HG03039 (cell line): ENCODE results near the gene B3GNT2.

Source experiments
- ATAC-seq: cut with Tn5 transposase; IDR thresholded peaks from one replicate; pipeline ENCODE4 v1.9.1; 2021; ENCODE audit warnings: mild to moderate bottlenecking, moderate library complexity; ENCODE audit not compliant: unreplicated experiment

B3GNT2 gene

GRCh38 chr2:62202729-62203128 lies 6.8 kb downstream of the B3GNT2 start:
- no peak for ATAC-seq

- no peak for ATAC-seq
Measured at GRCh38 chr2:62203459-62203858, 7.5 kb downstream of the B3GNT2 start.

DNA sequence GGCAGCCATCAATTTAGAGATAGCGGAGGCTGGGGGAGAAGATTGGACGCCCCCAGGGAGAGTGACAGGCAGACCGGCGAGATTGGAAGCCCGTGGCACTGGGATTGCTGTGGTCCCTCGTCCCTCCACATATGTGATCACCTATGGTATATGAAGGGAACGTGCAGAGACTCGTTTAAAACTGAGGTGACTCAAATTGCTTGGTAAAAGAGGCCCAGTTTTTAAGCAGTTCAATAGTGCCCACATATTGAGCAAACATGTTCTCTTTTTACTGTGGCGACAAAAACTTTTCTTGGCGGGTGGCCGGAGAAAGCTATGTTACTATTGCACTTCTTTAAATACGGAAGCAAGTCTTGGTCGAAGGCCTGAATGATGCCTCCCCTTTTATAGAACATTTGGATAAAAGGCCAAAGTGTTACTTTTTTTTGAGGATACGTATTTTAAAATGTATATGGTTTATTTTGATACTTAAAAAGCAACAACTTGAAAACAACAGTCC lies 9.1 kb downstream of the B3GNT2 start:
- no peak for ATAC-seq

- no peak for ATAC-seq
Measured at GRCh38 chr2:62205554-62205953, 9.6 kb downstream of the B3GNT2 start.

GRCh38 chr2:62206024-62206423 lies 10.1 kb downstream of the B3GNT2 start:
- no peak for ATAC-seq

DNA sequence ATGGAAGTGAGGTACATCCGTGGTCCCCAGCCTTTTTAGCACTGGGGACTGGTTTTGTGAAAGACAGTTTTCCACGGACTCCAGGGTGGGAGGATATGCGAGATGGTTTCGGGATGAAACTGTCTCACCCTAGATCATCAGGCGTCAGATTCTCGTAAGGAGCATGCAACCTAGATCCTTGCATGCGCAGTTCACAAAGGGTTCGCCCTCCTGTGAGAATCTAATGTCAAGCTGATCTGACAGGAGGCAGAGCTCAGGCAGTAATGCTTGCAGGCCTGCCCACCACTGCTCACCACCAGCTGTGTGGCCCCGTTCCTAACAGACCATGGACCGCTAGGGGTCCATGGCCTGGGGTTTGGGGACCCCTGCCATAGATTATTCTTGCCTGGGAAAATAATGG lies 11.6 kb downstream of the B3GNT2 start:
- no peak for ATAC-seq

DNA sequence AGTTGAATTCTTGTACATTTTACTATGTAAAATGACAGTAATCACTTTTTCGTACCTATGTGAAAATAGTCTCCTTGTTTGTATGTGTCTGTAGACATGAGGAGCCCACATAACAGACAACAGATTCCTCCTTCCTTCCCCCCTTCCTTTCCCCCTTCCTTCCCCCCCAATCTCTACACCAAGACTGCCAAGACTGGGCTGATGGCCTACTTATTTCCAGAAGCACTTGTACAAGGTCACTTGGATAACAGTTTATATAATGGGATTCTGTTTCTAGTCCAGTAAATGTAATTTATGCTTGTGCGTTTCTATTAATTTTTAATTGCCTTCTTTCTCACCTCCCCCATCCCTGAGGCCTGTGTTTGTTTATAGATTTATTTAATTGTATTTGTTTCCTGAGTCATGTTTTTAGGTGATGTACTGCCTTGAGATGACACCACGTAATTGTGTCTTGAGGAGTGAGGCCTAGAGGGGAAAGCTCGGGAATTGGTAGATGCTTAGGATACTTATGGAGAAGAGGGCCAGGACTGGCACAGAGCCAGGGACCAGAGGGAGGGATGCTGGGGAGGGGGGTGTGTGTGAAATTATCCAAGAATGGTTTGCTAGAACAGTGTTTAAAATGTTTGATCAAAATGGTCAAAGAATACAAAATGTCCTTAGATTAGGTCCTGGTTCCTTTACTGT lies 12.3 kb downstream of the B3GNT2 start:
- ATAC-seq, result no peak

- ATAC-seq, result no peak
Measured at GRCh38 chr2:62208758-62209114, 12.8 kb downstream of the B3GNT2 start.

- no peak for ATAC-seq
Measured at GRCh38 chr2:62209427-62209991, 13.6 kb downstream of the B3GNT2 start.

DNA sequence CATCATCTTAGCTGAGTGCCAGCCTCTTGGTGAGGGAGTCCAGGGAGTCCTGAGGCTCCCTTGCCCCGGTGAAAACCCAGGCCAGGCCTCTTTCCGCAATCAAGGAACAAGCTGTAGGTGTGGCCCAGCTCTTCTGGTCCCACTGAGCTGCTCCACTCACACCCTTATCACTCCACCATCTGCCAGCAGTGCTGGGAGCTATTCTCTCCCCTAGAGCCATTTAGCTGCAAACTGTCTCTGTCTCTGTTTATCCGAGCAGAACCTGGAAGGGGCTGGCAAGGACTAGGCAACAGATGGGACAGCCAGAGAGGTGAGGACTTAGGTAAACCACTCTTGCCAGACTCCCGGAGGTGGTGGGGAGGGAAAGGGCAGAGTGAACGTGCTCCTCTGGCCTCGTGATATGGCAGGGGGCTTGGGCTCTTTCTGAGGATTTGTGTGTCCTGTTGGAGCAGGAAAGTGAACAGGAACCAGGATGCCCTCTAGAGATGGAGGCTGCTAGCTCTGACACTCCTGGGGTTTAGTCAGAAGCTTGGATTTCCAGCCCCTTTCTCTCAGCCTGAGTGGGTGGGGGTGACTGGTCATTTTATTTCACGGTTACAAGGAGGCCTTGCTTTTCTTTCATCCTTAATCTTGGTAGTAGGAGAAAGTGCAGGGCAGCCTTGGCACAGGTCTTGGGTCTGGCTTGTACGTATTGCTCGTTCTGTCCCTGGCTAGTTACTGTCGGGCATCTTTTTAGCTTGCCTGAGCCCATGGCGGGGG lies 19.6 kb downstream of the B3GNT2 start:
- ATAC-seq, result no peak

DNA sequence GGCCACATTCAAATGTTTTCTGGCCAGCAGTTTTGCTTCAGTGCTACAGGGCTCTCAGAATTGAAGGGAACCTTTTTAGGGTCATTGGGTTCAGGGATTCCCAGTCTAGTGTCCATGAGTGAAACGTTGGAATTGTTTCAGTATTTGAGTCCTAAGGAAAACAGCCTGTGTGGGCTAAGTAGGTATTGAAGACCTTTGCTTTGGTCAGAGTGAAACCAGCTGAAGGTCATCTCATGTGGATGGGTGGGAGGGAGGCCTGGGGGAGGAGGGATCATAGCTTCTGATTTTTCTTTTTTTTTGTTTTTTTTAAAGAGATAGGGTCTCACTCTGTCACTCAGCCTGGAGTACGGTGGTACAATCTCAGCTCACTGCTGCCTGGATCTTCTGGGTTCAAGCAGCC lies 20.2 kb downstream of the B3GNT2 start:
- ATAC-seq, result no peak

GRCh38 chr2:62216616-62217015 lies 20.7 kb downstream of the B3GNT2 start:
- ATAC-seq, result no peak

- no peak for ATAC-seq
Measured at GRCh38 chr2:62217421-62217820, 21.5 kb downstream of the B3GNT2 start.

DNA sequence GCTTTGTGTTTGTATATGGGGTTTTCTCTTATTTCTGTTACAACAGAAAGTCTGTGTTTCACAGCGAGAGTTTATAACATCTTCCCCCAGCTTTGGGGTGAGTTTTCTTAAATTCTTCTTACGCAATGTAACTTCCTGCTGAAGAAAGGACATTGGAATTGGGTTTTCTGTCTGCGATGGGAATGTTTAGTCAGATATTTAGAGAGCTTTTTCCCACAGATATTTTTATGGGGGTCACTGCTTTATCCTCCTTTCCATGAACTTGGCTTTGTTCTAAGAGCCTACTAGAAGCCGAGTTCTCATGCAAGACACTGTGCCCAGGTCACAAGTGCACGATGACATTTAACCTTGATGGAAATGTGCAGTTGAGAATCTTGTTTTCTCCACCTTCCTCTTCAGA lies 22.1 kb downstream of the B3GNT2 start:
- ATAC-seq, result no peak

GRCh38 chr2:62219407-62220159 lies 23.7 kb downstream of the B3GNT2 start:
- ATAC-seq, result no peak

DNA sequence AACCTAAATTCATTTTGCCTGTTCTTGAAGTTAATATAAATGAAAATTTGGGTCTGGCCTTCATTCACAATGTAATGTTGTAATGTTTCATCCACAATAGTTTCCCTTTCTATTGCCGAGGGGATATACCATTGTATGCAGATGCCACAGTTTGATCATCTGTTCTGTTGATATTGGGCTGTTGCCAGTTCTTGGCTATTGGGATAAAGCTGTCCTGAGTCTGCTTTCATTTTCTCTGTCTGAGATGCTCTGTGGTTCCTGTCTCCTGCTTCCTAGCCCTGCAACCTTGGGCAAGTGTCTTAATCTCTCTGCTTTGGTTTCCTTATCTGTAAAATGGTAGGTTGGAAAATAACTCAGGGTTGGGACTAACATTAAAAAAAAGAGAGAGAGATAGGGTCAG lies 25.2 kb downstream of the B3GNT2 start:
- no peak for ATAC-seq

GRCh38 chr2:62222171-62222570 lies 26.3 kb downstream of the B3GNT2 start:
- ATAC-seq, result no peak

DNA sequence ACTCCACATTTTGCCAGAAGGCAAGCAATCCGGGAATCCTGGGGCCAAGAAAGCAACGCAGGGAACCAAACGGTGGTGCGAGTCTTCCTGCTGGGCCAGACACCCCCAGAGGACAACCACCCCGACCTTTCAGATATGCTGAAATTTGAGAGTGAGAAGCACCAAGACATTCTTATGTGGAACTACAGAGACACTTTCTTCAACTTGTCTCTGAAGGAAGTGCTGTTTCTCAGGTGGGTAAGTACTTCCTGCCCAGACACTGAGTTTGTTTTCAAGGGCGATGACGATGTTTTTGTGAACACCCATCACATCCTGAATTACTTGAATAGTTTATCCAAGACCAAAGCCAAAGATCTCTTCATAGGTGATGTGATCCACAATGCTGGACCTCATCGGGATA lies 26.8 kb downstream of the B3GNT2 start:
- no peak for ATAC-seq

DNA sequence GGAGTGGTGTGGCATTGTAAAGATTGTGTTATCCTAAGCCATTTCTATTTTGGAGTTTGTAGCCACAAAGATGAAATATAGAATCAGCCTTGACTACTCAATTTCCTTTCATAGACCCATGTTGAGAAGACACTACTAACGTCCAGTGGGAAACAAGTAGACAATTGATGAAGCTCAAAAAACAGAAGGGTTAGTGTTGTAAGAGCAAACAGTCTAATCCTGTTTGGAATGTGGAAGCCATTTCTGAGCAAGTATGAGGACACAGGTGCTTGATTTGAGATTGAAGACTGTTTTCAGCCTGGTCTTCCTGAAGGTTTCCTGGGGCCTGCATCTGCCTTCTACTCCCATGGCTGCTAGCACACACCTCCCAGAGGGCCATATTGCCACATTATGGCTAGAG lies 29.1 kb downstream of the B3GNT2 start:
- no peak for ATAC-seq

- ATAC-seq, result no peak
Measured at GRCh38 chr2:62227386-62228075, 31.6 kb downstream of the B3GNT2 start.

GRCh38 chr2:62229082-62229605 lies 33.2 kb downstream of the B3GNT2 start:
- ATAC-seq, result no peak
